NT2/D1 (cell line): ENCODE data around the gene NOX5.

Source experiments
- YY1 ChIP-seq: IDR thresholded peaks from 2 replicates; pipeline ENCODE4 v1.6.1; 2011; ENCODE audit not compliant: insufficient read length, insufficient read depth
- ZNF274 ChIP-seq: IDR thresholded peaks from 2 replicates; pipeline ENCODE4 v1.6.1; 2011; ENCODE audit warnings: mild to moderate bottlenecking, low read depth, low read length

DNA sequence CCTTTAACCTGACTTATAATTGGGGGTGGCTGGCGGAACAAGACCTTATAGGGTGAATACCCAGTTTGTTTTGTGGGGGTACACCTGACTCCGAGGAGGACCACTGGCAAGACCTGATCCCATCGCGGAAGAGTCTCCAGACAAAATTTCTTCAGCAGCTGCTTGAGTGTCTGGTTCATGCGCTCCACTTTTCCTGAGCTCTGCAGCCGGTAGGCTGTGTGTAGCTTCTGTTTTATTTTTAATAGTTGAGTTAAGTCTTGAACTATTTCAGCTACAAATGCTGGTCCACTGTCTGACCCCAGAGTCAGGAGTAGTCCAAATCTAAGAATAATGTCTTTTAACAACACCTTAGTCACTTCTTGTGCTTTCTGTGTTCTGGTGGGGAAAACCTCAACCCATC, 21.2 kb upstream of the NOX5 start:
- TF ChIP-seq ZNF274 (no peak), YY1 (no peak)
